PC-3 (cell line): ENCODE measurements around the gene ABL1. TPM values are rescaled to one million over a fixed set of nuclear protein-coding genes. Genes with fewer than 3 reads are reported as not detected.

Experiments
- ATAC-seq: fragments of 200-7000 bp; cut with Tn5 transposase; 2 replicates; pipeline ENCODE4 v1.9.1; 2020; ENCODE audit warnings: mild to moderate bottlenecking, moderate library complexity
- BruUV-seq: library from RNA; stranded (reverse); fragments of 400-500 nt; replicated peaks from 2 replicates; lab custom pipeline; 2021; lab: Mats Ljungman, UMichigan
- CTCF ChIA-PET: fragments of 300-600 bp; sonication (Branson Sonifier 250); formaldehyde crosslinking; loops from one replicate; lab custom pipeline; 2022; ENCODE audit warnings: antibody characterized with exemption; lab: Charles Lee
- POLR2A ChIA-PET: fragments of 300-600 bp; sonication (Branson Sonifier 250); formaldehyde crosslinking; loops from one replicate; lab custom pipeline; 2022; ENCODE audit warnings: antibody characterized with exemption; ENCODE audit not compliant: unreplicated experiment; lab: Charles Lee
- DNase-seq: peaks from one replicate; pipeline ENCODE4 v3.0.0-alpha.2; 2015
- H2AFZ ChIP-seq: fragments of 300-600 bp; sonication (generic); 2 replicates; pipeline ENCODE4 v1.6.0; 2016; ENCODE audit warnings: antibody characterized with exemption, low read length
- H3F3A ChIP-seq: fragments of 300-600 bp; sonication (generic); one replicate; pipeline ENCODE4 v1.6.0; 2017; ENCODE audit warnings: antibody characterized with exemption, low read length, control low read depth, mild to moderate bottlenecking; ENCODE audit not compliant: unreplicated experiment
- H3K27ac ChIP-seq: fragments of 300-600 bp; sonication (generic); 2 replicates; pipeline ENCODE4 v1.5.1; 2016; ENCODE audit warnings: mild to moderate bottlenecking, low read length
- H3K27me3 ChIP-seq: fragments of 300-600 bp; sonication (generic); 2 replicates; pipeline ENCODE4 v1.6.1; 2016; ENCODE audit warnings: low read length, mixed read lengths
- H3K36me3 ChIP-seq: fragments of 300-600 bp; sonication (generic); 2 replicates; pipeline ENCODE4 v1.6.1; 2016; ENCODE audit warnings: low read depth, mixed run types, low read length, mixed read lengths
- H3K4me1 ChIP-seq: fragments of 300-600 bp; sonication (generic); 2 replicates; pipeline ENCODE4 v1.5.1; 2016; ENCODE audit warnings: low read length; ENCODE audit not compliant: insufficient read depth
- H3K4me2 ChIP-seq: fragments of 300-600 bp; sonication (generic); 2 replicates; pipeline ENCODE4 v1.6.0; 2016; ENCODE audit warnings: low read length
- H3K4me3 ChIP-seq: fragments of 300-600 bp; sonication (generic); 2 replicates; pipeline ENCODE4 v1.5.1; 2016; ENCODE audit warnings: mild to moderate bottlenecking, low read length, mixed read lengths
- H3K79me2 ChIP-seq: fragments of 300-600 bp; sonication (generic); 2 replicates; pipeline ENCODE4 v1.6.1; 2017; ENCODE audit warnings: low read length, mixed read lengths
- H3K9ac ChIP-seq: fragments of 300-600 bp; sonication (generic); 2 replicates; pipeline ENCODE4 v1.6.0; 2016; ENCODE audit warnings: mild to moderate bottlenecking, low read length
- H3K9me2 ChIP-seq: fragments of 300-600 bp; sonication (generic); replicated peaks from 2 replicates; pipeline ENCODE4 v1.6.1; 2016; ENCODE audit warnings: mixed run types, low read length, mixed read lengths
- H3K9me3 ChIP-seq: fragments of 300-600 bp; sonication (generic); 2 replicates; pipeline ENCODE4 v1.6.1; 2016; ENCODE audit warnings: low read length, mixed read lengths
- H4K20me1 ChIP-seq: fragments of 300-600 bp; sonication (generic); 2 replicates; pipeline ENCODE4 v1.6.1; 2016; ENCODE audit warnings: low read length, mixed read lengths
- CTCF ChIP-seq: fragments of 300-600 bp; sonication (generic); conservative IDR thresholded peaks from 2 replicates; pipeline ENCODE4 v1.5.1; 2017; ENCODE audit warnings: antibody characterized with exemption, low read depth, mild to moderate bottlenecking, low read length
- EZH2 ChIP-seq: fragments of 300-600 bp; sonication (generic); IDR thresholded peaks from one replicate; pipeline ENCODE4 v1.6.1; 2017; ENCODE audit warnings: antibody characterized with exemption, mild to moderate bottlenecking, low read length; ENCODE audit not compliant: unreplicated experiment
- EZH2phosphoT487 ChIP-seq: fragments of 300-600 bp; sonication (generic); IDR thresholded peaks from 2 replicates; pipeline ENCODE4 v1.6.1; 2018; ENCODE audit warnings: mild to moderate bottlenecking, antibody characterized with exemption, low read length, borderline replicate concordance
- intact Hi-C: fragments of 100-400 bp; cut with micrococcal nuclease; formaldehyde crosslinking; loops from 2 replicates; pipeline ENCODE4 v1.9.0; 2023
- total RNA-seq: library from RNA; depleted of rRNA; stranded (reverse); fragments of >200 nt; gene quantifications from 2 replicates; pipeline ENCODE4 v1.2.3, GENCODE V29; 2014

The ABL1 gene
- total RNA-seq, 1 experiment from 2014 or later, result 22.8 TPM

- DNase-seq, result no peak
These were observed 26.5 kb downstream of the ABL1 start for GRCh38 chr9:130861372-130862180.

GRCh38 chr9:130862217-130862616, 27.2 kb downstream of the ABL1 start:
- H4K20me1 ChIP-seq, result no peaks in the 10 kb centered on the region
- no peak overlapping the region for H3K4me3 ChIP-seq
- POLR2A ChIA-PET, result no interaction called here
- H3K4me1 ChIP-seq, result no peaks in the 10 kb centered on the region; the same call in 1 of the 2 replicates
- H3K9ac ChIP-seq, result no peak overlapping the region
- CTCF ChIA-PET, result no interaction called here
- H3K79me2 ChIP-seq, result peaks cover 4% of the 10 kb centered on the region; the same call in 1 of the 2 replicates
- no peak overlapping the region for H3K4me2 ChIP-seq
- BruUV-seq, result no TSS peak
- H3K27me3 ChIP-seq, result no peaks in the 10 kb centered on the region
- ATAC-seq, result no peak
- no peak for TF ChIP-seq EZH2
- no peak for TF ChIP-seq CTCF
- no peak for TF ChIP-seq EZH2phosphoT487
- intact Hi-C loops, result no loop called here
- H3K36me3 ChIP-seq, result no peaks in the 10 kb centered on the region; the same call in 1 of the 2 replicates
- H2AFZ ChIP-seq, result no peak overlapping the region
- no peaks in the 10 kb centered on the region for H3K9me3 ChIP-seq
- H3K27ac ChIP-seq, result no peak overlapping the region
- DNase-seq, result no peak
- no peaks in the 10 kb centered on the region for H3K9me2 ChIP-seq
- no peaks in the 10 kb centered on the region for H3F3A ChIP-seq

More at GRCh38 chr9:130861372-130862180, 26.5 kb downstream of the ABL1 start:
- no peaks in the 10 kb centered on the region; the same call in 1 of the 2 replicates for H3K4me1 ChIP-seq
- H4K20me1 ChIP-seq, result no peaks in the 10 kb centered on the region
- ChIA-PET CTCF (no interaction called here), POLR2A (no interaction called here)
- H3K4me3 ChIP-seq, result no peak overlapping the region
- no peaks in the 10 kb centered on the region for H3K9me3 ChIP-seq
- no peak overlapping the region for H3K27ac ChIP-seq
- ATAC-seq, result no peak
- BruUV-seq, result no TSS peak
- H3K4me2 ChIP-seq, result no peak overlapping the region
- no peaks in the 10 kb centered on the region; the same call in 1 of the 2 replicates for H3K36me3 ChIP-seq
- TF ChIP-seq EZH2phosphoT487 (no peak), EZH2 (no peak), CTCF (no peak)
- no peaks in the 10 kb centered on the region for H3K79me2 ChIP-seq
- no peak overlapping the region for H3K9ac ChIP-seq
- H3K9me2 ChIP-seq, result no peaks in the 10 kb centered on the region
- no peak overlapping the region for H2AFZ ChIP-seq
- intact Hi-C loops, result no loop called here
- no peaks in the 10 kb centered on the region for H3K27me3 ChIP-seq
- H3F3A ChIP-seq, result no peaks in the 10 kb centered on the region

- H3K4me1 ChIP-seq, result no peaks in the 10 kb centered on the region; the same call in 1 of the 2 replicates
- ChIA-PET CTCF (no interaction called here), POLR2A (no interaction called here)
- BruUV-seq, result no TSS peak
- no peaks in the 10 kb centered on the region for H3K27me3 ChIP-seq
- H3K9ac ChIP-seq, result no peak overlapping the region
- no peak overlapping the region for H3K4me3 ChIP-seq
- H3K9me2 ChIP-seq, result no peaks in the 10 kb centered on the region
- no peaks in the 10 kb centered on the region for H3F3A ChIP-seq
- no peak for DNase-seq
- no peaks in the 10 kb centered on the region; the same call in 1 of the 2 replicates for H3K36me3 ChIP-seq
- no peaks in the 10 kb centered on the region for H4K20me1 ChIP-seq
- no peak overlapping the region for H3K4me2 ChIP-seq
- H3K79me2 ChIP-seq, result peaks cover 8% of the 10 kb centered on the region; the same call in 1 of the 2 replicates
- no peaks in the 10 kb centered on the region for H3K9me3 ChIP-seq
- H2AFZ ChIP-seq, result no peak overlapping the region
- no peak for TF ChIP-seq CTCF
- TF ChIP-seq EZH2, result no peak
- no peak for TF ChIP-seq EZH2phosphoT487
- intact Hi-C loops, result loop anchor here (1.0 kb wide), 2 partner anchors 91 to 155 kb away; no protein-coding TSS in a partner anchor
- ATAC-seq, result no peak
- no peak overlapping the region for H3K27ac ChIP-seq
These were observed 27.7 kb downstream of the ABL1 start for GRCh38 chr9:130862747-130863146.
